GM19324 (cell line): Measurements from ENCODE around the gene BTBD3.

Experiments used
- ATAC-seq: cut with Tn5 transposase; IDR thresholded peaks from one replicate; pipeline ENCODE4 v1.9.1; 2021; ENCODE audit warnings: mild to moderate bottlenecking, moderate library complexity; ENCODE audit not compliant: unreplicated experiment, low FRiP score

Gene BTBD3

GRCh38 chr20:11958855-11959254, 41.2 kb downstream of the BTBD3 start:
- no peak for ATAC-seq

- ATAC-seq: no peak
Measured at GRCh38 chr20:11965602-11966001, 47.9 kb downstream of the BTBD3 start.

- ATAC-seq: no peak
Measured at GRCh38 chr20:11966186-11966585, 48.5 kb downstream of the BTBD3 start.

- ATAC-seq: no peak
Measured at GRCh38 chr20:11970243-11970836, 52.6 kb downstream of the BTBD3 start.

GRCh38 chr20:11972478-11972877, 54.8 kb downstream of the BTBD3 start:
- ATAC-seq: no peak
